Activated CD4-positive, CD25-positive, alpha-beta regulatory T cell (primary cell): ENCODE data around the gene NOXA1.
A peak's percentile ranks its signal among the peaks of the same experiment; 100 is the strongest.
"Not testable (repeated sequence)": the region's sequence is repeated elsewhere in the genome, so short reads cannot be mapped to it uniquely, and the experiment has no call there.

Source experiments
- DNase-seq, 4 experiments: peaks; one replicate each; lab custom pipeline; 2025; lab: John Stamatoyannopoulos, UW

NOXA1 gene

DNA sequence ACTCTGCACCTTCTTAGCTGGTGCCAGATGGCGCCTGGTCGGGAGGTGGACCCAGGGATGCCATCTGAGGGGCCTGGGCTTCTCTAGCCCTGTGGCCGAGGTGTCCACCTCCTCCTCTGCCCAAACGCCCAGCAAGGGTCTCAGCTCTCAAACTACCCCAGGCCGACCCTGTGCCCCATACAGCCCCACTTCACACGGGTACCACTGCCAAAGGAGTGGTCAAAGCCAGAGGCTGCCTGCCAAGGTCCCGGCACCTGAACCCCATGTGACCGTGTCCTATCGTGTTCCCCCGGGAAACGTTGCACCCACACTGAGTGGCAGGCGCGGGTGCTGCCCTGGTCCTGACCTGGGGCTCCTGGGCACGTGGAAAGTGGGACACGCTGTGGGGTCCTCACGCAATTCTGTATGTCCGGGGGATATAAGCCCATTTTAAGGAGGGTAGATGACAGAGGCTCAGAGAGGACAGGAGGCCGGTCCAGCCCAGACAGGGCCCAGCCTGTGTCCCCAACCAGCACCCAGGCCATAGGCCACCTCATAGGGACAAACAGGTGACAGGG lies 16.0 kb downstream of the NOXA1 start:
- no peak for DNase-seq

DNA sequence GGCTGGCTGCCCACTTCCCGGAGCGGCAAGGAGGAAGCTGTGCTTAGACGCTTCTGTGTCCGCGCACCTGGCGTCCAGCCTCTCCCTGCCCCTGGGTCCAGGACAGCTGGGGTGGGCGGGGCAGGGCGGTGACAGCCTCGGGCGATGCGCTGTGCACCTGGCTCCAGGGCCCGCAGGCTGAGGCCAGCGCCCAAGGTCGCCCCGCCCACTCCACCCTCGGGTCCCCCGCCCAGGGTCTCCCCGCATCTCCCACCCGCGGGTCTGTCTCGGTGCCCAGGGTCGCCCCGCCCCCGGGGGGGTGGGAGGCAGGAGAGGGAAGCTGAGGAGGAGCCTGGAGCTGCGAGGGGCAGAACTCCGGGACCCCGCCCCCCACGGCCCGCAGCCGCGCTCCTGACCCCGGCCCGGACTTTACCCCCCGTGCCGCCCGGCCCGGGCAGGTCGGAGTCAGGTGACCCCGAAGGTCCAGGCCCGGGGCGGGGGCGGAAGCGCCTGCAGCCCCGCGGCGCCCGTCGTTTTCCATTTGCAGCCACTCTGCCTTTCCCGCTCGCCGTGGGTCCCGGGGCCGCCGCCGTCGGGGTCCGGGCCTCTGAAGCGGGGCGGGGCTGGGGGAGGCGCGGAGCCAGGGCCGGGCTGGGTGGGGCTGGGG lies 18.2 kb downstream of the NOXA1 start, which contains the start of gene ENTPD8:
ENTPD8 (minus strand) TSS at position 69 of the 646 bp plus-strand sequence. CDS start 3,072 bp downstream, outside the sequence.
- DNase-seq, result no peak

DNA sequence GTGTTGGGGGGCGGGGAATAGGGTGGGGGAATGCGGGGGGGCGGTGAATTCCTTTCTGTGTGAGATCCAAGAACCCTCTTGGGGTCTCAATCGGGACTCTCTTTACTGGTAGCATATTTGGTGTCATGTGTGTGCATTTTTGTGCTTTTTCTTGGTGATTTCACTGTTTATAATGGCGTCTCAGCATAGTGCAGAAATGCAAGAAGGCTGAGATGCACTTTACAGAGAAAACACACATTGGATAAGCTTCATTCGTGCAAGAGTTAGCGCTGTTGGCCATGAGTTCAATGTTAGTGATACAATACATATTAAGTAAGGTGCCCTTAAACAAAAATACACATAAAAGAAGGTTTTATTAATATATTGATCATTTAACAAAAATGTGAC lies 18.7 kb downstream of the NOXA1 start:
- no peak for DNase-seq

DNA sequence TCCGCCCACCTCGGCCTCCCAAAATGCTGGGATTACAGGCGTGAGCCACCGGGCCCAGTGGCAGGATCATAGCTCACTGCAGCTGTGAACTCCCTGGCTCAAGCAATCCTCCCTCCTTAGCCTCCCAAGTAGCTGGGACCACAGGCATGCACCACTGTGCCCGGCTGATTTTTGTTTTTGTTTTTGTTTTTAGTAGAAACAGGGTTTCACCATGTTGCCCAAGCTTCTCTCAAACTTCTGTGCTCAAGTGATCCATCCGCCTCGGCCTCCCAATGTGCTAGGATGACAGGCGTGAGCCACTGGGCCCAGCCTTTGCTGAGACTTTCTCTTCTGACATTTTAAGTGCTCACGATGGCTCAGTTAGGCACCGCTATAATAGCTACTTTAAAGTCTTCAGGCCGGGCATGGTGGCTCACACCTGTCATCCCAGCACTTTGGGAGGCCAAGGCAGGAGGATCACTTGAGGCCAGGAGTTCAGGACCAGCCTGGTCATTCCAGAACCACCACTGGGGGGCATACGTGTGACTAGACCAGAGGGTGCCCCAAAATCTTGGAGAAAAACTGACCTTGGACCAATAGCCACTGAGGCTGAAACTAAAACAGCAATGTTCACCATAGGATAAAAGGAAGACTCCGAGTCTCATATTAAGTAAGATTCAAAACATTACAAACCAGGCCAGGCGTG lies 21.1 kb downstream of the NOXA1 start:
- no peak for DNase-seq

DNA sequence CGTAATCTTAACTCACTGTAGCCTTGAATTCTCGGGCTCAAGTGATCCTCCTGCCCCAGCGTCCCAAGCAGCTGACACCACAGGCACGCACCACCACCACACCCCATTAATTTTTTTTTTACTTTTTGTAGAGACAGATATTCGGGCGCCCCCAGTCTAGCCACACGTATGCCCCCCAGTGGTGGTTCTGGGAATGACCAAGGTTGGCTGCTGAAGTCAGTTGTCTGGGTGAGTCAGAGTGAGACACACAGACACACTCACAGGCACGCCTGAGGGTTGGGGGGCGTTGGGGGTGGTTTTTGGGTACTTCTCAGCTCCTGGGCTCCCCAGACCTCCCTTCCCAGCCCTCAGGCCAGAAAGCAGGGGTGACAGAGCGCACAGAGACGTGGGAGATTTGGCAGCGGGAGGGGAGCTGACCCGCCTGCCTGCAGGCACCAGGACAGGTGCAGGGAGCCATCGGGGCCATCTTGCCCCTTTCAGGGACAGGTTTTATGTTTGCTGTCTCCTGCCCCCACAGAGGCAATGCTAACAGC lies 22.1 kb downstream of the NOXA1 start:
- DNase-seq, result peak; percentile 69 to 92 (median 76)

DNA sequence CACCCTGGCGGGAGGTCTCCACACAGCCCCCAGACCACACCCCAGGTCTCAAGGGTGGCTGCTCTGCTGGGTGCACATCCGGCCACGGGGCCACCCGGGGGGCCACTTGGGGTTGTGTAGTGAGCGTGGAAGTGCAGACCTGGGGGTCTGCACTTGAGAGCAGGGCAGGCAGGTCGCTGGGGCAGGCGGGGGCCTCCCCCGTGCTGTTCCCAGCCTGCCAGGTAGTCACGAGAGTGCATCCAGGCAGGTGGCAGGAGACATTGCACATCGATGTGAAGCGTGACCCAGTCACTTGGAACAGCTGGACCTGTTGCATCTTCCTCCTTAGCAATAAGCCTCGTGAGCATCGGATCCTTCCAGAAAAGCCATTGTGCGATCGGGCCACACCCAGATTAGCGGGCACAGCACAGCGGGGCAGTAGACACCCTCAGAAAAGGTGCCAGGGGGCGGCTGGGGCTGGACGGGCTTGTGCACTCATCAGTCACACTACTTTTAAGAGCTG lies 22.8 kb downstream of the NOXA1 start:
- no peak for DNase-seq

DNA sequence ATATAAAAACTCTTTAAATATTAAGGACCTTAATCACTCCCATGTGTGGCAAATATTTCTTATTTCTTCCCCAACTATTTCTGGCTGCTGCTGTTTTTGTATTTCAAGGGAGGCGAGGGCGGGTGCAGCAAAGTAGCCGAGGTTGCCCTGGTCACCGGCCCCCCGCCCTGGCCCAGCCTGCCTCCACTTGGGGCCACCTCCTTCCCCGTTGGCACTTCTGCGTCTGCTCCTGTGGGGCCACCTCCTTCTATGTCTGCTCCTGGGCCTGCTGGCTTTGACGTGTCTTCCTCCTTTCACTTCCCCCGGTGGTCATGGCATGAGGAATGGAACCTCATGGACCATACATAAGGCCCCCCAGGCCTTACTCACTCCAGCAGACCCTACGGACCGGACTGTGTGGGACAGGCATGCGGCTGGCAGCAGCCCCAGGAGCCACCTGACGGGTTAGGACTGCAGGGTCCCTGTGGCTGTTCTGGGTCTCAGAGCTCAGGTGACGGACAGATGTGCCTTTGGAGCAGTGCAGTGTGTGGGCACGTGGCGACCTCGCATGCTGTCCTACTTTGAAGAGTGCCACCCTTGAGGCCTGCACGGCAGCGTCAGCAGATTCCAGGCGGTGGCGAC lies 23.8 kb downstream of the NOXA1 start:
- no peak for DNase-seq

DNA sequence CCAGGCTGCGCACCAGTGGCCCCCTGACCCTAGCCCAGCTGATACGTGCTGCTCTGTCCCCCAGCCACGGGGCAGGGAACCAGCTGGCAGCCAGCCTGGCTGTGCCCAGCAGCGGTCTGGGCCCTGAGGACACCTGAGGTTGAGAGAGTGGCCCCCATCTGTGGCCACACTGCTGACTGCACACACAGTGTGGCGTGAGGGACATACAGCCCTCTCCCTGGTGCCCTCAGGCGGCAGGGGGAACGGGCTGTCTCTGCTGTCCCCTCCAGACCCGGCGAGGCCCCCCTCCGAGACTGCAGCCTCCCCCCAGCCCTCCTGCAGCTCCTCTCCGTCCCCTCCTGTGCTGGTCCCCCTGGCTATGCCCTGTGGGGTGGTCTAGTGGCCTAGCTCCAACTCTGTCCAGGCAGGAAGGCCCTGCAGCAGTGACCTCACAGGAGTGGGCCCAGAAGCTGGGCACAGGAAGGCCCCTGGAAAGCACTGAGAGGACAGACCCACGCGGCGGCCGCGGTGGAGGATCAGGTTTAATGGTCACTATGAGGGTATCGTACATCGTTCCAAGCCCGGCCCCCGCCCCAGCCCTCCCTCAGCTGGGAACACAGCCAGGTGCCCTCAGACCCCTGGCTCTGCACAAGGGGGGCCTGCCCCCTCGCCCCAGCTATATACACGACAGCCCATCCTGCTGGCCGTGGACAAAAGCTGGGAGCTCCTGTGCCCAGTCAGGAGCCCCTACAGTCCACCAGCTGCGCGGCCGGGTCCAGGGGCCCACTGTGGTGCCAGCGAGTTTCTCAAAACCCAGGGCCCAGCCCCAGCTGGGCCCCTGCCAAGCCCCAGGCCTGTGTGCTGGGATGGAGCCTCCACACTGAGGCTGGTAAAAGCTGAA lies 24.8 kb downstream of the NOXA1 start:
- no peak for DNase-seq

DNA sequence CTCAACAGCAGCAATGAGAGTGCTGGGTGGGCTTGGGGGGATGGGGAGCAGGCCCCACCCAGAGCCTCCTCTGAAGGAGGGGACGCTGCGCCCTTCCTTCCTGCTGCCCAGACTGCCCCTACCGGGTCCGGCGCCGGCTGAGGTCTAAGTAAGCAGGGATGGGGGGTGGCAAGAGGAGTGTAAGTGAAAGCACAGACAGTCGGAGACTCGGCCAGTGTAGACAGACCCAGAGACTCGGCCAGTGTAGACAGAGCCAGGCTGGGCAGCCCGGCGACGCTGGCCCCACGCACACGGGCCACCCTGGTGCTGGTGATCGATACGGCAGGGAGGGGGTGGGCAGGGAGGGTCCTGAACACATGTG lies 25.4 kb downstream of the NOXA1 start:
- no peak for DNase-seq

DNA sequence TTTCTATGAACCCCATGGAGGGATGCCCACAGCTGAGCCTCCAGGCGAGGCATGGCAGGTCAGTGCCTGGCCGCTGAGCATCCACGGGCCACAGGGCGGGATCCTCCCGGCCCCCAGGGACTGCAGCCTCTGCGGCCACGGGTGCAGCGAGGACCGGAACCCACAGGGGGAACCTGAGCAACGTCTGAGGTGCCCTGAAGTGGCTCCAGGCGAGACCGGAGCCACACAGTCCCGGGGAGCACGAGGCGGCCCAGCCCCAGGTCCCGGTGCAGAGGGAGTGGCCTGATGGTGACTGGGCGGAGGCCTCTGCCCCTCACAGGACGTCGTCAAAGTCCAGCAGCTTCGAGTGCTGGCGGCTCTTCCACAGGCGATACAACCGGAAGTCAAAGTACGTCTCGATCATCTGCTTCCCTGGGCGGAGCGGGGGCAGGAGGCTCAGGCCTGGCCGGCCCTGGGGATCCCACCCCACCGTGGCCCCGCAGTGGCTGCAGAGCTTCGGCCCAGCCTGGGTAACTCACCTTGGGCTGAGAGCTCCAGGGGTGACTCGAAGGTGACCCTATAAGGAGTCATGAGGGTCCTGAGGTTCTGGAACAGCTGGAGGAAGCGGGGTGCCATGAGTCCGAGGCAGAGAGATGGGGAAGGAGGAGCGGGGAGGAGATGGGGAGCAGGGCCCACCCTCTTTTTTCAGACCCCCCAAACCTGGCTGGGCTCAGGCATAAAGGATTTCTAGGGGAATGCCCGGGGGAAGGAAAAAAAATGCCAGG lies 26.1 kb downstream of the NOXA1 start:
- DNase-seq, result no peak

DNA sequence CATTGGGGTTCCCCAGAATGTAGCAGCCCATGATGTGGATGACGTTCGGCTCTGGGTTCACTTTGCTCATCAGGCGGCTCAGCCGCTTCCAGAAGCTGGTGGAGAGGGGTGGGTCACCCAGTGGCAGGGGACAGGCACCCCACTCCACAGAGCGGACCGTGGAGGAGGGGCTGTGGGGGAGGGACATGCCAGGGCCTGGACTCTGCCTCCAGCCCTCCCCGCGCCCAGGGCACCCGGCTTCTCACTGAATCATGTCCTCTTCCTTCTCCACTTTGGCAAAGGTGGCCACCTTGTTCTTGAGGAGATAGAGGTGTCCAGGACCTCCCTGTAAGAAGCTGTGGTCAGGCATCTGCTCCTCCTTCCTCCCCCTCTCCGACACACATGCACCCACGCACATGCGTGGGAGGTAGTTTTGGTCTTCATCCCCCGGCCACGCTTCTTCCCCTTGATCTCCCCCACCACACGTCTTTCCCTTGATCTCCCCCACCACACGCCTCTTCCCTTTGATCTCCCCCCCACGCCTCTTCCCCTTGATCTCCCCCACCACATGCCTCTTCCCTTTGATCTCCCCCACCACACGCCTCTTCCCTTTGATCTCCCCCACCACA lies 26.8 kb downstream of the NOXA1 start:
- no peak for DNase-seq

DNA sequence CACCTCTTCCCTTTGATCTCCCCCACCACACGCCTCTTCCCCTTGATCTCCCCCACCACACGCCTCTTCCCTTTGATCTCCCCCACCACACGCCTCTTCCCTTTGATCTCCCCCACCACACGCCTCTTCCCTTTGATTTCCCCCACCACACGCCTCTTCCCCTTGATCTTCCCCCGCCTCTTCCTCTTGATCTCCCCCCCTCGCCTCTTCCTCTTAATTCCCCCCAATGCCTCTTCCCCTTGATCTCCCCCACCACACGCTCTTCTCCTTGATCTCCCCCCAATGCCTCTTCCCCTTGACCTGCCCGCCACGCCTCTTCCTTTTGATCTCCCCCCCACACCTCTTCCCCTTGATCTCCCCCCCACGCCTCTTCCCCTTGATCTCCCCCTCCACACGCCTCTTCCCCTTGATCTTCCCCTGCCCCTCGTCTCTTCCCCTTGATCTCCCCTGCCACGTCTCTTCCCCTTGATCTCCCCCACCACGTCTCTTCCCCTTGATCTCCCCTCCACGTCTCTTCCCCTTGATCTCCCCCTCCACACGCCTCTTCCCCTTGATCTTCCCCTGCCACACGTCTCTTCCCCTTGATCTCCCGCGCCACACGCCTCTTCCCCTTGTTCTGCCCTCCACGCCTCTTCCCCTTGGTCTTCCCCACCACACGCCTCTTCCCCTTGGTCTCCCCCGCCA lies 27.5 kb downstream of the NOXA1 start:
- DNase-seq, result not testable (repeated sequence)

DNA sequence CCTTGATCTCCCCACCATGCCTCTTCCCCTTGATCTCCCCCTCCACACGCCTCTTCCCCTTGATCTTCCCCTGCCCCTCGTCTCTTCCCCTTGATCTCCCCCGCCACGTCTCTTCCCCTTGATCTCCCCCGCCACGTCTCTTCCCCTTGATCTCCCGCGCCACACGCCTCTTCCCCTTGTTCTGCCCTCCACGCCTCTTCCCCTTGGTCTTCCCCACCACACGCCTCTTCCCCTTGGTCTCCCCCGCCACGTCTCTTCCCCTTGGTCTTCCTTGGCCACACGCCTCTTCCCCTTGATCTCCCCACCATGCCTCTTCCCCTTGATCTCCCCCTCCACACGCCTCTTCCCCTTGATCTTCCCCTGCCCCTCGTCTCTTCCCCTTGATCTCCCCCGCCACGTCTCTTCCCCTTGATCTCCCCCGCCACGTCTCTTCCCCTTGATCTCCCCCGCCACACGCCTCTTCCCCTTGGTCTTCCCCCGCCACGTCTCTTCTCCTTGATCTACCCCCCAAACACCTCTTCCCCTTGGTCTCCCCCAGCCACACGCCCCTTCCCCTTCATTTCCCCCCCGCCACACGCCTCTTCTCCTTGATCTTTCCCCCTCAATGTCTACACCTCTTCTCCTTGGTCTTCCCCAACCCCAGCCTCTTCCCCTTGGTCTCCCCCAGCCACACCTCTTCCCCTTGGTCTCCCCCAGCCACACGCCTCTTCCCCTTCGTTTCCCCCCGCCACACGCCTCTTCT lies 28.2 kb downstream of the NOXA1 start:
- not testable (repeated sequence) for DNase-seq

DNA sequence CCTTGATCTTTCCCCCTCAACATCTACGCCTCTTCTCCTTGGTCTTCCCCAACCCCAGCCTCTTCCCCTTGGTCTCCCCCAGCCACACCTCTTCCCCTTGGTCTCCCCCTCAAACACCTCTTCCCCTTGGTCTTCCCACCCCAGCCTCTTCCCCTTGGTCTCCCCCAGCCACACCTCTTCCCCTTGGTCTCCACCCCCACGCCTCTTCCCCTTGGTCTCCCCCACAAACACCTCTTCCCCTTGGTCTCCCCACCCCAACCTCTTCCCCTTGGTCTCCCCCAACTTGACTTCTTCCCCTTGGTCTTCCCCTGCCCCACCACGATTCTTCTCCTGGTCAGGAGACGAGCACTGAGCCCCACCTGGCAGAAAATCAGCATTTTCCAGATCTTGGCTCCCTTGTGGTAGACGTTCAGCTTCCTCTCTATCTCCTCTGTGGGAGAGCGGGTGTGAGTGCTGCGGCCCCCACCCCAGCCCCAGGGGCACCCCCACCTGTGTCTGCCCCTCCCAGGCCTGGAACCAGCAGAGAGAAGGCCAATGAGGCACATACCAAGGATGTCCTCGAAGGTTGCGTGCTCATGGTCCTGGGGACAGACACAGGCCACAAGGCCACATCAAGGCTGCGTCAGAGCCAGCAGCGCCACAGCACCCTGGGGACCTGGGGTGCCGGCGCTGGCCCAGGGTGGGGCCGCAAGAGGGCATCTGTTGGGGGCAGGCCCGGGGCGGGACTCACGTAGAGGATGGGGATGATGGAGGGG lies 29.0 kb downstream of the NOXA1 start:
- DNase-seq, result no peak

DNA sequence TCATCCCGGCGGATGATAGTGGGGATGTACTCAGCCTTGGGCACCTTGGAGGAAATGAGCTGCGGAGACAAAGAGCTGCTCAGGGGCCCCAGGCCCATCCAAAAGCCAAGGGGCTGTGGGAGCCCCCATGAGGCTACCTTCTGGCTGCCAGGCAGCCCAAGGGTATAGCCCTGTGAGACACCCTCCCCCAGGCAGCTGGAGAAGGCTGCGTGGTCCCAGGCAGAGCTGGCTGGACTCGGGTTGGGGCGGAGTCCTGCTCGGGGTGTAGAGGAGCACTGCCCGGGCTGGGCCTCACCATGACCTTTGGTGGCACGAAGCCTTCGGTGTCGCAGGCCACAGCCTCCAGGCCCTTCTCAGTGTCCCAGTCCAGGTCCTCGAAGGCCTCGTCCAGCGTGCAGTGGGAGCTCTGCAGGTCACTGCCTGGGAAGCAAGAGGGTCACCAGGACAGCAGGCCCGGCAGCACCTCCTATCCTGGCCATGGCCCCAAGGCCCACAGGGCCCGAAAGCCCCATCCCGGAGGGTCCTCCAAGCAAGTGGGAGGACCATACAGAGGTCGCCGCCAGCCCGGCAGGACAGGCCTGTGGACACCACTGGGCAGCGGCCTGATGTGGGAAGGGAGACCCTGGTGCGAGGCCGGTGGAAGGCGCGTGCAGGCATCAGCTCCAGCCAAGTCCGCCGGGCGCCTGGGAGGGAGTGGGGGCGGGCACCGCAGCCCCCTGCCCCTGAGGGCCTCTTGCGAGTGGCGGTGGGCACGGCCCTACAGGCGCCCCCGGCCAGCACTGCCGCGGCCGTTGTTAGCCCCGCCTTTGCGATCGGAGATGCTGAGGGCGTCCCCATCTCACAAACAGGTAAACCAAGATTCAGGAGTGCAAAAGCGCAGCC lies 29.8 kb downstream of the NOXA1 start:
- no peak for DNase-seq

DNA sequence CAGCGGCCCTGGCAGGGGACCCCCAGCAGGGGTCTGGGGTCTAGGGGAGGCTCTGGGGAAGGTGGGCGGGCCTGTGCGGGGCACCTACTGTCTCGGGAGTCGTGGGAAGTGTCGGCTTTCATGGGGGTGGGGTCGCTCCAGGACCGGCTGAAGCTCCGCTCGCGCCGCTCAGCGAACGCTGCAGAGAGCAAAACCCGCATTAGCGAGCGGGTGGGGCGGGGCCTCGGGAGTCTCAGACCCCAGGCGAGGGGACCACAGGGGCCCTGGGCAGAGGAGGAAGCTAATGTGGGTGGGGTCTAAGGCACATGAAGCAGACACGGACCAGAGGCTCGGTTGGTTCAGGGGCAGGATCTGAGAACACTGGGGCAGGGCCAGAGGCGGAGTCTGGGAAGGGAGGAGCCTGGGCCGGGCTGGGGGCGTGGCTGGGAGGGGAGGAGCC lies 30.5 kb downstream of the NOXA1 start:
- DNase-seq, result peak in 3 of 4 experiments; percentile 40 to 46 (median 45)

DNA sequence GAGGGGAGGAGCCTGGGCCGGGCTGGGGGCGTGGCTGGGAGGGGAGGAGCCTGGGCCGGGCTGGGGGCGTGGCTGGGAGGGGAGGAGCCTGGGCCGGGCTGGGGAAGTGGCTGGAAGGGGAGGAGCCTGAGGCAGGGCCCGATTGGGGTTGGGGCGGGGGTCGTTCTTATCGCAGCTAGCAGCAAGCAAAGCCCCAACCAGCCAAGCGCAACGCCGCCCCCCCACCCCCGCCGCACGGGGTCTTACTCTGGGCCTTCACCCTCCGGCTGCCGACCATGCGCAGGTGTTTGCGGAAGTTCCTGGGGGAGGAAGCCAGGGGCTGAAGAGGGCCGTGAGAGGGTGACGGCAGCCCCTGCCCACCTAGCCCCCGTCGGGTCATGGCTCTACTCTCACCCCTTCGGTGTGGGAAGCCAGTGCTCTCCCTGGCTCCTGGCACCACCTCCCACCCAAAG lies 31.0 kb downstream of the NOXA1 start:
- no peak for DNase-seq
